GM19328 (cell line): ENCODE measurements around the gene PTPRN2.

Experiments used
- ATAC-seq: cut with Tn5 transposase; IDR thresholded peaks from one replicate; pipeline ENCODE4 v1.9.1; 2021; ENCODE audit warnings: mild to moderate bottlenecking, moderate library complexity; ENCODE audit not compliant: unreplicated experiment

Gene PTPRN2

GRCh38 chr7:157661611-157661975 is 926.0 kb downstream of the PTPRN2 start:
- no peak for ATAC-seq

- ATAC-seq = no peak
These were observed 926.5 kb downstream of the PTPRN2 start for GRCh38 chr7:157660971-157661610.

- ATAC-seq = no peak
These were observed 928.7 kb downstream of the PTPRN2 start for GRCh38 chr7:157658851-157659412.

GRCh38 chr7:157657741-157658740 is 929.6 kb downstream of the PTPRN2 start:
- ATAC-seq = no peak

- no peak for ATAC-seq
These were observed 931.3 kb downstream of the PTPRN2 start for GRCh38 chr7:157656195-157656769.

- no peak for ATAC-seq
These were observed 933.3 kb downstream of the PTPRN2 start for GRCh38 chr7:157654350-157654749.

GRCh38 chr7:157653827-157654207 is 933.8 kb downstream of the PTPRN2 start:
- ATAC-seq = no peak

- ATAC-seq = no peak
These were observed 934.4 kb downstream of the PTPRN2 start for GRCh38 chr7:157652954-157653826.

GRCh38 chr7:157652161-157652953 is 935.3 kb downstream of the PTPRN2 start:
- ATAC-seq = no peak

GRCh38 chr7:157651366-157652160 is 936.1 kb downstream of the PTPRN2 start:
- no peak for ATAC-seq

- no peak for ATAC-seq
These were observed 936.8 kb downstream of the PTPRN2 start for GRCh38 chr7:157650801-157651200.

- no peak for ATAC-seq
These were observed 937.4 kb downstream of the PTPRN2 start for GRCh38 chr7:157650131-157650631.

- ATAC-seq = no peak
These were observed 941.1 kb downstream of the PTPRN2 start for GRCh38 chr7:157646551-157646950.

- ATAC-seq = no peak
These were observed 942.1 kb downstream of the PTPRN2 start for GRCh38 chr7:157645539-157645938.

GRCh38 chr7:157644946-157645345 is 942.7 kb downstream of the PTPRN2 start:
- no peak for ATAC-seq

- no peak for ATAC-seq
These were observed 944.1 kb downstream of the PTPRN2 start for GRCh38 chr7:157643525-157643970.

- ATAC-seq = no peak
These were observed 945.8 kb downstream of the PTPRN2 start for GRCh38 chr7:157641866-157642265.

- ATAC-seq = no peak
These were observed 947.5 kb downstream of the PTPRN2 start for GRCh38 chr7:157640144-157640543.

- no peak for ATAC-seq
These were observed 949.1 kb downstream of the PTPRN2 start for GRCh38 chr7:157638563-157638962.
